Keratinocyte (primary cell): ENCODE measurements around the gene ERC2.

Experiments
- EZH2 ChIP-seq: IDR thresholded peaks from one replicate; pipeline ENCODE4 v1.6.1; 2012; ENCODE audit warnings: inconsistent platforms, mild to moderate bottlenecking, low read length, moderate library complexity
- TF ChIP-seq, protein P1 (sequence below), 3 experiments: IDR thresholded peaks in 1 of 3; conservative IDR thresholded peaks in 1 of 3; optimal IDR thresholded peaks in 1 of 3; 2 replicates in 2 of 3; 3 replicates in 1 of 3; pipeline versions ENCODE3 to v1.5.1; 2011; ENCODE audit warnings: low read length in 3 of 3, mild to moderate bottlenecking in 3 of 3, moderate library complexity in 2 of 3, control low read depth in 1 of 3, inconsistent platforms in 1 of 3; ENCODE audit not compliant: insufficient read depth in 2 of 3; ENCODE audit errors: extremely low read depth in 1 of 3

DNA sequence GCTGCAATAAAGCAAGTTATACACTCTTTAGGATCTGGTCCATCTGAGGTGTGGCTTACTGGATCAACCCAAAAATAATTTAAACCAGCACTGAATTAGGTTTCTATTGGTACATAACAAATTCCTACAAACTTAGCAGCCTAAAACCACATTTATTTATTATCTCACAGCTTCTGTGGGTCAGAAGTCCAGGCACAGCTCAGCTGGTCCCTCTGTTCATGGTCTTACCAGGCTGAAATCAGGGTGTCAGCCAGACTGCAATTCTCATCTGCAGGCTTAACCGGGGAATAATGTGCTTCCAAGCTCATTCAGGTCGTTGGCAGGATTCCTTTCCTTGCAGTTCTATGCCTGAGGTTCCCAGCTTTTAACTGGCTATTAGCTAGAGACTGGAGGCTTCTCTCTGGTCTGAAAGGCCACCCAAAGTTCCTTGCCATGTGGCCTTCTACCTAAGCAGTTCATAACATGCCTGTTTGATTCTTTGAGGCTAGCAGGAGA, 503.7 kb downstream of the ERC2 start:
- TF ChIP-seq, protein P1, sequence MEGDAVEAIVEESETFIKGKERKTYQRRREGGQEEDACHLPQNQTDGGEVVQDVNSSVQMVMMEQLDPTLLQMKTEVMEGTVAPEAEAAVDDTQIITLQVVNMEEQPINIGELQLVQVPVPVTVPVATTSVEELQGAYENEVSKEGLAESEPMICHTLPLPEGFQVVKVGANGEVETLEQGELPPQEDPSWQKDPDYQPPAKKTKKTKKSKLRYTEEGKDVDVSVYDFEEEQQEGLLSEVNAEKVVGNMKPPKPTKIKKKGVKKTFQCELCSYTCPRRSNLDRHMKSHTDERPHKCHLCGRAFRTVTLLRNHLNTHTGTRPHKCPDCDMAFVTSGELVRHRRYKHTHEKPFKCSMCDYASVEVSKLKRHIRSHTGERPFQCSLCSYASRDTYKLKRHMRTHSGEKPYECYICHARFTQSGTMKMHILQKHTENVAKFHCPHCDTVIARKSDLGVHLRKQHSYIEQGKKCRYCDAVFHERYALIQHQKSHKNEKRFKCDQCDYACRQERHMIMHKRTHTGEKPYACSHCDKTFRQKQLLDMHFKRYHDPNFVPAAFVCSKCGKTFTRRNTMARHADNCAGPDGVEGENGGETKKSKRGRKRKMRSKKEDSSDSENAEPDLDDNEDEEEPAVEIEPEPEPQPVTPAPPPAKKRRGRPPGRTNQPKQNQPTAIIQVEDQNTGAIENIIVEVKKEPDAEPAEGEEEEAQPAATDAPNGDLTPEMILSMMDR (optimal IDR thresholded peaks at IDR 0.05 in 1 of 3, IDR thresholded peaks at IDR 0.05 in 1 of 3, conservative IDR thresholded peaks at IDR 0.05 in 1 of 3; ENCODE audit: extremely low read depth in 1 of 3, insufficient read depth in 2 of 3, low read length in 3 of 3) = no peak
- TF ChIP-seq EZH2 = no peak
